Activated CD8-positive, alpha-beta T cell treated with anti-CD3 and anti-CD28 coated beads, Interleukin-2, amount 10 ng/mL, durations not matched to agents 7 days and 5 days (primary cell): Measurements from ENCODE around the gene AKT1S1. TPM values are rescaled to one million over a fixed set of nuclear protein-coding genes. Genes with fewer than 3 reads are reported as not detected.
"Not testable (repeated sequence)": the region's sequence is repeated elsewhere in the genome, so short reads cannot be mapped to it uniquely, and the experiment has no call there.

Source experiments
- ATAC-seq: fragments of 150-1000 bp; cut with Tn5 transposase; one replicate; pipeline ENCODE4 v1.10.0; 2021; ENCODE audit warnings: moderate library complexity
- CTCF ChIA-PET: fragments of 350-600 bp; sonication (Branson Sonifier 250); formaldehyde crosslinking; loops from one replicate; lab custom pipeline; 2021; ENCODE audit warnings: antibody characterized with exemption; lab: Charles Lee
- POLR2A ChIA-PET: fragments of 350-600 bp; sonication (Branson Sonifier 250); formaldehyde crosslinking; loops from one replicate; lab custom pipeline; 2021; ENCODE audit warnings: antibody characterized with exemption; lab: Charles Lee
- DNase-seq: peaks from one replicate; pipeline ENCODE4 v3.0.0-alpha.2; 2020
- H3K27ac Mint-ChIP-seq: one replicate; pipeline ENCODE4 v1.8.0; 2021; ENCODE audit warnings: mild to moderate bottlenecking, mixed read lengths
- H3K27me3 Mint-ChIP-seq: one replicate; pipeline ENCODE4 v1.8.0; 2021; ENCODE audit warnings: low read depth, mixed read lengths
- H3K36me3 Mint-ChIP-seq: one replicate; pipeline ENCODE4 v1.8.0; 2021; ENCODE audit warnings: low read depth, mixed read lengths
- H3K4me1 Mint-ChIP-seq: one replicate; pipeline ENCODE4 v1.8.0; 2021; ENCODE audit warnings: low read depth, mixed read lengths
- H3K4me3 Mint-ChIP-seq: one replicate; pipeline ENCODE4 v1.8.0; 2021; ENCODE audit warnings: mild to moderate bottlenecking, mixed read lengths
- H3K9me3 Mint-ChIP-seq: one replicate; pipeline ENCODE4 v1.8.0; 2022; ENCODE audit warnings: mixed read lengths; ENCODE audit not compliant: insufficient read depth
- microRNA-seq: library from miRNA; unstranded; fragments of <30 nt; microRNA quantifications from one replicate; pipeline ENCODE4 v1.2.0, GENCODE V29; 2022
- total RNA-seq, 2 experiments: library from RNA; stranded (reverse); gene quantifications; one replicate each; pipeline ENCODE4 v1.2.3, GENCODE V29; 2021

Gene AKT1S1
- total RNA-seq, 2 experiments from 2014 or later, result 15.6 to 16.4 TPM

GRCh38 chr19:49819452-49820115 is 57.6 kb downstream of the AKT1S1 start:
- peak overlapping the region; percentile 96 for H3K27ac Mint-ChIP-seq
- CTCF ChIA-PET, ATAC-seq, H3K27me3 Mint-ChIP-seq, DNase-seq, H3K9me3 Mint-ChIP-seq: not testable (repeated sequence)
- peaks cover 20% of the 10 kb centered on the region for H3K36me3 Mint-ChIP-seq
- POLR2A ChIA-PET, result interaction anchor here (0.7 to 1.9 kb wide), 5 partner anchors 13 to 1607 kb away, joined by 3 to 12 read pairs (median 3); no protein-coding TSS in a partner anchor
- H3K4me3 Mint-ChIP-seq, result peak overlapping the region; percentile 88
- H3K4me1 Mint-ChIP-seq, result peaks cover 19% of the 10 kb centered on the region

Small RNA genes within 50 kb of the gene (microRNA-seq; reads per million reads assigned to microRNA genes)
- gene MIR4749, result 1.7 reads per million
- not detected for gene MIR4750
- 1.7 reads per million for gene MIR6800

Other genes starting within 250 kb of the AKT1S1 start
- gene RRAS, start 237.2 kb downstream of the AKT1S1 start, total RNA-seq, result 1 to 10 TPM; 8.1 to 8.4 TPM
- 10 to 100 TPM; 61.0 to 64.1 TPM for gene SCAF1, start 235.1 kb downstream of the AKT1S1 start, total RNA-seq
- gene IRF3, start 211.5 kb downstream of the AKT1S1 start, total RNA-seq, result 100 to 1,000 TPM; 133 to 137 TPM
- 10 to 100 TPM; 84.7 to 87.7 TPM for gene BCL2L12, start 211.4 kb downstream of the AKT1S1 start, total RNA-seq
- gene PRMT1, start 200.1 kb downstream of the AKT1S1 start, total RNA-seq, result 100 to 1,000 TPM; 160 to 169 TPM
- gene ADM5, start 187.8 kb downstream of the AKT1S1 start, total RNA-seq, result 1 to 10 TPM; 4.4 to 4.5 TPM
- under 1 TPM; 0.52 to 0.82 TPM for gene CPT1C, start 186.2 kb downstream of the AKT1S1 start, total RNA-seq
- gene TSKS, start 114.0 kb downstream of the AKT1S1 start, total RNA-seq, result 1 to 10 TPM; 1.1 to 1.5 TPM
- gene AP2A1, start 110.4 kb downstream of the AKT1S1 start, total RNA-seq, result 10 to 100 TPM; 88.1 to 96.4 TPM
- 10 to 100 TPM; 23.1 to 24.2 TPM for gene FUZ, start 64.1 kb downstream of the AKT1S1 start, total RNA-seq
- 10 to 100 TPM; 59.9 to 62.2 TPM for gene MED25, start 59.1 kb downstream of the AKT1S1 start, total RNA-seq
- gene PTOV1, start 26.2 kb downstream of the AKT1S1 start, total RNA-seq, result 10 to 100 TPM; 78.8 to 94.3 TPM
- 100 to 1,000 TPM; 113 to 120 TPM for gene PNKP, start 9.8 kb downstream of the AKT1S1 start, total RNA-seq
- gene TBC1D17, start 347 bp upstream of the AKT1S1 start, total RNA-seq, result 10 to 100 TPM; 28.6 to 30.8 TPM
- 1 to 10 TPM; 1.2 to 1.6 TPM for gene IL4I1, start 19.5 kb upstream of the AKT1S1 start, total RNA-seq
- gene ATF5, start 51.9 kb upstream of the AKT1S1 start, total RNA-seq, result 1 to 10 TPM; 7.1 to 9.3 TPM
- gene NUP62, start 52.1 kb upstream of the AKT1S1 start, total RNA-seq, result 100 to 1,000 TPM; 116 to 122 TPM
- not detected for gene SIGLEC11, start 83.8 kb upstream of the AKT1S1 start, total RNA-seq
- gene VRK3, start 148.0 kb upstream of the AKT1S1 start, total RNA-seq, result 10 to 100 TPM; 67.7 to 74.8 TPM
- gene ZNF473, start 148.7 kb upstream of the AKT1S1 start, total RNA-seq, result 1 to 10 TPM; 8.3 to 9.0 TPM